ENCODE results near the gene TUBGCP6. TPM values are rescaled to one million over a fixed set of nuclear protein-coding genes. Genes with fewer than 3 reads are reported as not detected.

Gene TUBGCP6
- total RNA-seq, 1 experiment from 2014 or later: 38.6 TPM

GRCh38 chr22:50184004-50184901 is 60.6 kb downstream of the TUBGCP6 start:
- RAD21 ChIA-PET (ENCODE audit: low non-redundant PET in 1 of 2, low total read pairs in 2 of 2, uncharacterized antibody in 2 of 2, unreplicated experiment in 2 of 2): no interaction called here
- Histone ChIP-seq H3K4me2 (ENCODE audit: low read length) (peak overlapping the region; percentile 4; the same call in 1 of the 2 replicates), H3K36me3 (ENCODE audit: control insufficient read depth in 1 of 2, insufficient read depth in 2 of 2, low read length in 2 of 2) (no peaks in the 10 kb centered on the region), H3K4me1 (ENCODE audit: control insufficient read depth in 1 of 2, insufficient read depth in 2 of 2, low read length in 2 of 2) (peaks cover 22 to 39% of the 10 kb centered on the region in 2 experiments; a peak in 3 of 4 replicates), H3K79me2 (ENCODE audit: insufficient read depth, low read length) (peaks cover 31% of the 10 kb centered on the region), H3K4me3 (replicated peaks in 1 of 2; ENCODE audit: low read depth in 1 of 2, low read length in 2 of 2) (no peak overlapping the region), H3K9me2 (ENCODE audit: insufficient read depth) (no peaks in the 10 kb centered on the region), H2AFZ (ENCODE audit: low read depth, low read length, poor library complexity, severe bottlenecking) (no peak overlapping the region), H3K9ac (ENCODE audit: low read length) (no peak overlapping the region), H3K27me3 (ENCODE audit: insufficient read depth, low read length) (no peaks in the 10 kb centered on the region), H3K27ac (ENCODE audit: low read depth, low read length) (peak overlapping the region; percentile 75; the same call in 1 of the 2 replicates), H3K9me3 (ENCODE audit: control insufficient read depth in 1 of 2, insufficient read depth in 1 of 2, low read depth in 1 of 2, low read length in 2 of 2) (no peaks in the 10 kb centered on the region), H4K20me1 (ENCODE audit: insufficient read depth) (no peaks in the 10 kb centered on the region)
- ATAC-seq (no peak), DNase-seq (ENCODE audit: low read depth, low spot score) (no peak)
- intact Hi-C loops (cut with micrococcal nuclease): no loop called here
- BruUV-seq (replicated peaks): no TSS peak
- TF ChIP-seq JUND (IDR thresholded peaks at IDR 0.05) (no peak), SP1 (IDR thresholded peaks at IDR 0.05; ENCODE audit: low read depth) (no peak), ATF3 (IDR thresholded peaks at IDR 0.05) (no peak), TCF7L2 (IDR thresholded peaks at IDR 0.05; ENCODE audit: borderline replicate concordance, extremely low read depth, insufficient read depth, insufficient read length) (no peak), RAD21 (IDR thresholded peaks at IDR 0.05; ENCODE audit: low read depth) (no peak), SRF (IDR thresholded peaks at IDR 0.05; ENCODE audit: low read depth) (no peak), ZFX (IDR thresholded peaks at IDR 0.05) (no peak), FOSL1 (IDR thresholded peaks at IDR 0.05; ENCODE audit: low read depth) (no peak), ELF1 (IDR thresholded peaks at IDR 0.05; ENCODE audit: borderline replicate concordance, low read depth) (no peak), EGR1 (IDR thresholded peaks at IDR 0.05; ENCODE audit: low read depth) (no peak), CEBPB (IDR thresholded peaks at IDR 0.05; ENCODE audit: low read depth) (no peak), EZH2phosphoT487 (IDR thresholded peaks at IDR 0.05; ENCODE audit: borderline replicate concordance) (no peak), EZH2 (IDR thresholded peaks at IDR 0.05) (no peak), SIN3A (IDR thresholded peaks at IDR 0.05; ENCODE audit: low read depth) (no peak), POLR2A (IDR thresholded peaks at IDR 0.05; ENCODE audit: borderline replicate concordance, extremely low read depth, insufficient read depth, insufficient read length) (no peak), CTCF (IDR thresholded peaks at IDR 0.05 in 2 of 3, conservative IDR thresholded peaks at IDR 0.05 in 1 of 3; ENCODE audit: borderline replicate concordance in 1 of 3, insufficient read depth in 1 of 3, low read depth in 2 of 3, low read length in 2 of 3) (no peak)
- TF ChIP-seq, protein P1, sequence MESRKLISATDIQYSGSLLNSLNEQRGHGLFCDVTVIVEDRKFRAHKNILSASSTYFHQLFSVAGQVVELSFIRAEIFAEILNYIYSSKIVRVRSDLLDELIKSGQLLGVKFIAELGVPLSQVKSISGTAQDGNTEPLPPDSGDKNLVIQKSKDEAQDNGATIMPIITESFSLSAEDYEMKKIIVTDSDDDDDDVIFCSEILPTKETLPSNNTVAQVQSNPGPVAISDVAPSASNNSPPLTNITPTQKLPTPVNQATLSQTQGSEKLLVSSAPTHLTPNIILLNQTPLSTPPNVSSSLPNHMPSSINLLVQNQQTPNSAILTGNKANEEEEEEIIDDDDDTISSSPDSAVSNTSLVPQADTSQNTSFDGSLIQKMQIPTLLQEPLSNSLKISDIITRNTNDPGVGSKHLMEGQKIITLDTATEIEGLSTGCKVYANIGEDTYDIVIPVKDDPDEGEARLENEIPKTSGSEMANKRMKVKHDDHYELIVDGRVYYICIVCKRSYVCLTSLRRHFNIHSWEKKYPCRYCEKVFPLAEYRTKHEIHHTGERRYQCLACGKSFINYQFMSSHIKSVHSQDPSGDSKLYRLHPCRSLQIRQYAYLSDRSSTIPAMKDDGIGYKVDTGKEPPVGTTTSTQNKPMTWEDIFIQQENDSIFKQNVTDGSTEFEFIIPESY (IDR thresholded peaks at IDR 0.05; ENCODE audit: extremely low read depth, insufficient replicate concordance, low read length): no peak
- TF ChIP-seq, protein P2, sequence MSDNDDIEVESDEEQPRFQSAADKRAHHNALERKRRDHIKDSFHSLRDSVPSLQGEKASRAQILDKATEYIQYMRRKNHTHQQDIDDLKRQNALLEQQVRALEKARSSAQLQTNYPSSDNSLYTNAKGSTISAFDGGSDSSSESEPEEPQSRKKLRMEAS (IDR thresholded peaks at IDR 0.05): no peak
- TF ChIP-seq, protein P3, sequence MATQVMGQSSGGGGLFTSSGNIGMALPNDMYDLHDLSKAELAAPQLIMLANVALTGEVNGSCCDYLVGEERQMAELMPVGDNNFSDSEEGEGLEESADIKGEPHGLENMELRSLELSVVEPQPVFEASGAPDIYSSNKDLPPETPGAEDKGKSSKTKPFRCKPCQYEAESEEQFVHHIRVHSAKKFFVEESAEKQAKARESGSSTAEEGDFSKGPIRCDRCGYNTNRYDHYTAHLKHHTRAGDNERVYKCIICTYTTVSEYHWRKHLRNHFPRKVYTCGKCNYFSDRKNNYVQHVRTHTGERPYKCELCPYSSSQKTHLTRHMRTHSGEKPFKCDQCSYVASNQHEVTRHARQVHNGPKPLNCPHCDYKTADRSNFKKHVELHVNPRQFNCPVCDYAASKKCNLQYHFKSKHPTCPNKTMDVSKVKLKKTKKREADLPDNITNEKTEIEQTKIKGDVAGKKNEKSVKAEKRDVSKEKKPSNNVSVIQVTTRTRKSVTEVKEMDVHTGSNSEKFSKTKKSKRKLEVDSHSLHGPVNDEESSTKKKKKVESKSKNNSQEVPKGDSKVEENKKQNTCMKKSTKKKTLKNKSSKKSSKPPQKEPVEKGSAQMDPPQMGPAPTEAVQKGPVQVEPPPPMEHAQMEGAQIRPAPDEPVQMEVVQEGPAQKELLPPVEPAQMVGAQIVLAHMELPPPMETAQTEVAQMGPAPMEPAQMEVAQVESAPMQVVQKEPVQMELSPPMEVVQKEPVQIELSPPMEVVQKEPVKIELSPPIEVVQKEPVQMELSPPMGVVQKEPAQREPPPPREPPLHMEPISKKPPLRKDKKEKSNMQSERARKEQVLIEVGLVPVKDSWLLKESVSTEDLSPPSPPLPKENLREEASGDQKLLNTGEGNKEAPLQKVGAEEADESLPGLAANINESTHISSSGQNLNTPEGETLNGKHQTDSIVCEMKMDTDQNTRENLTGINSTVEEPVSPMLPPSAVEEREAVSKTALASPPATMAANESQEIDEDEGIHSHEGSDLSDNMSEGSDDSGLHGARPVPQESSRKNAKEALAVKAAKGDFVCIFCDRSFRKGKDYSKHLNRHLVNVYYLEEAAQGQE (IDR thresholded peaks at IDR 0.05; ENCODE audit: low read depth): no peak
- POLR2A ChIA-PET: no interaction called here
- CTCF ChIA-PET: no interaction called here

Data from HCT116 (cell line).